Peyer's patch (tissue), 4 donors: Measurements from ENCODE around the gene BSCL2.

Experiments
- CTCF ChIP-seq, 6 experiments: fragments of 450-650 bp in 4 of 6; fragments of 200-600 bp in 2 of 6; sonication (generic) in 1 of 6; IDR thresholded peaks; one replicate each; pipeline ENCODE4 v1.5.1; 2017 to 2019; ENCODE audit warnings: antibody characterized with exemption in 6 of 6, mild to moderate bottlenecking in 3 of 6, moderate library complexity in 1 of 6
- POLR2A ChIP-seq, 2 donors: fragments of 450-650 bp; IDR thresholded peaks; one replicate each; pipeline ENCODE4 v1.5.1; 2017; ENCODE audit warnings: antibody characterized with exemption in 2 of 2, mild to moderate bottlenecking in 2 of 2, moderate library complexity in 2 of 2

GRCh38 chr11:62706850-62707247 lies 375 bp downstream of the BSCL2 start:
- TF ChIP-seq CTCF (IDR thresholded peaks at IDR 0.05) (no peak), POLR2A (IDR thresholded peaks at IDR 0.05) (no peak)
